GM13977 (cell line): ENCODE data around the gene MYL3.

Experiments used
- DNase-seq: peaks from one replicate; pipeline ENCODE4 v3.0.0; 2012; ENCODE audit warnings: low spot score
- in situ Hi-C: fragments of 300-500 bp; cut with MboI; formaldehyde crosslinking; loops from one replicate; pipeline ENCODE4 v1.12.0; 2022; ENCODE audit warnings: low sequenced_read_pairs, low pct_unique_long_range_greater_than_20kb, mixed read lengths, inconsistent platforms; ENCODE audit not compliant: unreplicated experiment
- TF ChIP-seq, protein P1 (sequence below): IDR thresholded peaks from 2 replicates; pipeline ENCODE4 v1.5.1; 2012; ENCODE audit warnings: mild to moderate bottlenecking, control low read depth; ENCODE audit not compliant: insufficient read depth; ENCODE audit errors: extremely low read depth, missing control alignments

MYL3 gene

DNA sequence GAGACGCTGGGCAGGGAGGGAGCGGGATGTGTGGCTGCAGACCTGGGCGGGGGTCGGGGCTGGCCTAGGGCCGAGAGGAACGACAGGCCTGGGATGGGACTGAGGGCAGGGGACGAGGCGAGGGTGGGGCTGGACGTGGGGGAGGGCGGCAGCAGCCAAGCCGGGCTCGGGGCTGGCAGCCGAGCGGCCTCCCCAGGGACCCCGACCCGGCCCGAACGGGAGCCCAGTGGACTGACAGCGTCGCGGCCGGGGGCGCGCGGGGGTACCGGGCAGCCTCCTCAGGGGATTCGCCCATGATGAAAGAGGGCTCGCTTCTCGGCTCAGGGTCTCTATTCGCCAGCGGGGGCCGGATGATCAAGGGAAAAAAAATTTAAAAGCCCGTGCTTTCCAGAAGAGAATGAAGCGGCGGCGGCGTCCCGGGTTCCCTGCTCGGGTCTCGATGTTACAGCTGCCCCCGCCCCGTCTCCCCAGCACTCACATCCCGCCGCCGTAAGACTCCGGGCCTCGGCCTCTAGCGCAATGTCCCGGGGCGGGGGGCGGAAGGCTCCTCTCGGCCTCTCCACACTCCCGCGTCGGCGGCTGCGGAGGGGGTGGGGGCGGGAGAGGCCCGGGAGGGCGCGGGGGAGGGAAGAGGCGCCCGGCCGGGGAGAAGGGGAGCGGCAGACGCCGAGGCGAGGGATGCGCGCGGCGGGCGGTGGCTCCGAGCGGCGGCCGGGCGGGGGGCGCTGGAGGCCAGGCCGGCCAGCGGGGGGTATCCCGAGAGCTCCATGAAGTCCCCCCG, 18.5 kb upstream of the MYL3 start:
- in situ Hi-C loops = no loop called here
- TF ChIP-seq, protein P1, sequence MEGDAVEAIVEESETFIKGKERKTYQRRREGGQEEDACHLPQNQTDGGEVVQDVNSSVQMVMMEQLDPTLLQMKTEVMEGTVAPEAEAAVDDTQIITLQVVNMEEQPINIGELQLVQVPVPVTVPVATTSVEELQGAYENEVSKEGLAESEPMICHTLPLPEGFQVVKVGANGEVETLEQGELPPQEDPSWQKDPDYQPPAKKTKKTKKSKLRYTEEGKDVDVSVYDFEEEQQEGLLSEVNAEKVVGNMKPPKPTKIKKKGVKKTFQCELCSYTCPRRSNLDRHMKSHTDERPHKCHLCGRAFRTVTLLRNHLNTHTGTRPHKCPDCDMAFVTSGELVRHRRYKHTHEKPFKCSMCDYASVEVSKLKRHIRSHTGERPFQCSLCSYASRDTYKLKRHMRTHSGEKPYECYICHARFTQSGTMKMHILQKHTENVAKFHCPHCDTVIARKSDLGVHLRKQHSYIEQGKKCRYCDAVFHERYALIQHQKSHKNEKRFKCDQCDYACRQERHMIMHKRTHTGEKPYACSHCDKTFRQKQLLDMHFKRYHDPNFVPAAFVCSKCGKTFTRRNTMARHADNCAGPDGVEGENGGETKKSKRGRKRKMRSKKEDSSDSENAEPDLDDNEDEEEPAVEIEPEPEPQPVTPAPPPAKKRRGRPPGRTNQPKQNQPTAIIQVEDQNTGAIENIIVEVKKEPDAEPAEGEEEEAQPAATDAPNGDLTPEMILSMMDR = no peak
- DNase-seq = no peak

DNA sequence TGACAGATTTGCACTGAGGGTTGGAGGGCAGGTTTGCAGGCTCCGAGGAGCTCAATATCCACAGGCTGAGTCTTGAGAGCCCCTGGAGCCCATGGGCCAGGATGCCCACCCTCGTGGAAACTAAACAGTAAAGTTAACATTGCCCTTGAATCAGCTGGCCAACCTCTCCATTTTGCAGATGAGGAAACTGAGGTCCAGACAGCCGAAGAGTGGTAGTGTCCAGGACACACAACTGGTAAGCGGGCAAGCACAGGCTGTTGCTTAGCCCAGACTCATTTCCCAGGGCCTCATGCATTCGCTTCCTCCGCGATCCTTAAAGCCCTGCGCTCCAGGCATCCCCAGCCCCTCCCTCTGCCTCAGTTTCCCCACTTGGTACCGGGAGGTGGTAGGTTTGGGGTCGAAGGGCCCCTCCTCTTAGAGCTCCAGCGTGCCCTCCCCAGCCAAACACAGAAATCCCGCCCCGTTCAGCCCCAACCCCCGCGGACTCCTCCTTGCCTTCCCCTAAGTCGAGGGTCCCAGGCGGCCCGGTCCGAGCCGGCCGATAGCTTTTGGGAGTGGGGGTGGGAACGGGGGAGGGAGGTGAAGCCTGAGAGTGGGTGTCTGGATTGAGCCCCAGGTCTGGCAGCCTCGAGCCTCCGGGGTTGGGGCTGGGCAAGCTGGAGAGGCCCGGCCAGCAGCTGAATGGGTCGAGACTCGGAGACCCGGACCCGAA, 17.8 kb upstream of the MYL3 start:
- in situ Hi-C loops = no loop called here
- TF ChIP-seq, protein P1 = no peak
- no peak for DNase-seq

DNA sequence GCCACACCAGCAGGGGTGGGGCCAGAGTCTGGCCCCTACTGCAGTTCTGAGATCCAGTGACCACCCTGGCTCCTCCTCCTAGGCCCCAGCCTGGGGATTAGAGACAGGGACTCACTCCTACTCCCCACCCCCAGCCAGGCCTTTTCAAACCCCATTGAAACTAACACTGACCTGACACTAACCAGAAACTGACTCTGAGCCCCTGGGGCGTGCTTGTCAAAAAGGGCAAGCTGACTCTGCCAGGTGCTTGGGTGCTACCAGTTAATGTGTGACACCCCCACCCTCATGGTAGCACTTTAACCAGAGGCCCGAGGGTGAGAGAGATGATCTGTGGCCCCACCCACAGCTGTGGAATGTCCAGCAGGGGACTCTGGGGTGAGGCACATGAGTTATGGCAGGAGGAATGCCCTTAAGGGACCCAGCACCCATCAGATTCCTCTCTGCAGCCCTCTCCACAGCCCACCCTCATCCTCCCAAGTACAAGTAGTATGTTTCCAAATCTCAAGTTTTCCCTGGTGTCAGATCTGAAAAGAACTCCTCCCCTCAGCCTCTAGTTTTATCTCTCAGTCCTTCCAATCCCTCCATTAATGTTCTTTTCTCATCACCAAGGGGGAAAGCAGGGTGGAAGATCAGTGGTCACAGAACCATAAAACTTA, 15.7 kb upstream of the MYL3 start:
- in situ Hi-C loops = no loop called here
- DNase-seq = no peak
- TF ChIP-seq, protein P1 = no peak

DNA sequence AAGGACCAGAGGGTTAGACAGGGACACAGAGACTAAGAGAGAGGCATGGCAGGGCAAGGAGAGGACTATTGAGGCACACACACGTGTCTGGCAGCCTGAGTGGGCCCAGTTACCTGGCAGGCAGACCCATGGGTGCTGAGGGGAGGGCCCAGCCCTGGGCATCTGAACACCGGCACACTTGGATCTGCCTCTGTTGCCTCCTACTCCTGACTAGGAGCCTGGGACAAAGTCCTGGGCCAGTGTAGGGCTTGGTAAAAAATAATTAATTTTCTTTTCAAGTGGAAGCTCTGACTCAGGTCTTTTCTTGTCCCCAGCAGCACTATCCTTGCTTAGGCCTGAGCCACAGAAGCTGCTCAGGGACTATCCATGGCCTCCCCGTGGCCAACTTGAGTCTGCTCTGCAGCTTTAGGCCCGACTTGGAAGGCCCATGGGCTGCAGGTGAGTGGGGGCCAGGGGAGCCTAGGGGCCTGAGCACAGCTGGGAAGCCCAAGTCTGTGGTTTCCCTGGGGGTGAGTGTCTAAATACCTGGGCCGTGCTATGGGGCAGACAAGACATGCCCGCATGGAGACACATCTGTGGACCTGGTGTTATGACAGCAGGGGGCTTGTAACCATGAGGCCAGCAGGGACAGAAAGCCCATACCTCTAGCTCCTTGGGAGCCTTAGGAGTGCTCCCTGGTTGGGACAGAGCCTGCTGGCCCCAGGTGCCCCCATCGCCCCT, 14.3 kb upstream of the MYL3 start, which contains the start of gene PTH1R:
TSS of gene PTH1R (plus strand) at position 316 of the 720 bp plus-strand sequence. CDS start 5,839 bp downstream, outside the sequence.
- in situ Hi-C loops = no loop called here
- no peak for DNase-seq
- TF ChIP-seq, protein P1 = no peak

DNA sequence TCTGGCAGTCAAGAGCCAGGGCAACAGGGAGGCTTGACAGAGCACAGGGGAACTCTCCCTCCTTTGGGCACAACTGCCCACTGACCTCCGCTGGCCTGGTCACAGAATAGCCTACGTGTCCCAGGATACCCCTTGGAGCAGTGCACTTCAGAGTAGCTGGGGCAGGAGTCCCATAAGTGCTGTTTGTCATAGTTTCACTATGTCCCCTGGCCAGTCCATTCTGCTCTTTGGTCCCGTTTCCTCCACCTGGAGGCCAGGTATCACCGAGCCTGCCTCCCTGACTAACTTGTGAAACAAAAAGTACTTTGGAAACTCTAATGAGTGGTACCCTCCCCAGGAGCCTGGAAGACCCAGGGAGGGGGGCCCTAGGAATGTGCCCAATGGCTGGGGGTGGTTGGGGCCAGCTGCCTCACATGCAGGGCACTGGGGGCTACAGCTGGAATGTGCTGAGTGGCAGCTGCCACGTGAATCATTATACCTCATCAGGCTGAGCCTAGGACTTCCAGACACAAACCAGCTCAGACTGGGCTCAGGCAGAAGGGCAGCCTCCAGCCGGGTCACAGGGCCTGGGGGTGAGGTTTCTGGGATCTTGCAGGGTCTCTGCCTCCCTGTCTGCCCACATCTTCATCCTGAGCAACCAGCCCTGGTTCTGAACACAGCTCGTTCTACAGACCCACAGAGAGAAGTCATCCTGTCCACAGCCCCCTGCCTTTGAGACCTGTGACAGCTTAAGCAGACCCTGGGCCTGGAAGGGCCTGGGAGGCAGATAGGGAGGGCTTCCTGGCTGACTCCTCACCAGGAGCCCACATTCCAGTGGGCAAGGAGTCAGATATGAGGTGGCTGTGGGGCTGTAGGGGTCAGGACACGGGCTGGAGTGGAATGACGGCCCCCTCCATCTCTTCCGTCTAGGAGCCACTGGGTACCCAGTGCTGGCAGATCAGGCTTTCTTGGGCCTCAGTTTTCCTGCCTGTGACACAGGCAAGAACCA, 13.4 kb upstream of the MYL3 start:
- TF ChIP-seq, protein P1 = no peak
- no peak for DNase-seq
- in situ Hi-C loops = no loop called here
